ENCODE results near the gene THSD4. TPM values are rescaled to one million over a fixed set of nuclear protein-coding genes. Genes with fewer than 3 reads are reported as not detected.

The THSD4 gene
- total RNA-seq, 1 experiment from 2014 or later = 24.2 TPM

DNA sequence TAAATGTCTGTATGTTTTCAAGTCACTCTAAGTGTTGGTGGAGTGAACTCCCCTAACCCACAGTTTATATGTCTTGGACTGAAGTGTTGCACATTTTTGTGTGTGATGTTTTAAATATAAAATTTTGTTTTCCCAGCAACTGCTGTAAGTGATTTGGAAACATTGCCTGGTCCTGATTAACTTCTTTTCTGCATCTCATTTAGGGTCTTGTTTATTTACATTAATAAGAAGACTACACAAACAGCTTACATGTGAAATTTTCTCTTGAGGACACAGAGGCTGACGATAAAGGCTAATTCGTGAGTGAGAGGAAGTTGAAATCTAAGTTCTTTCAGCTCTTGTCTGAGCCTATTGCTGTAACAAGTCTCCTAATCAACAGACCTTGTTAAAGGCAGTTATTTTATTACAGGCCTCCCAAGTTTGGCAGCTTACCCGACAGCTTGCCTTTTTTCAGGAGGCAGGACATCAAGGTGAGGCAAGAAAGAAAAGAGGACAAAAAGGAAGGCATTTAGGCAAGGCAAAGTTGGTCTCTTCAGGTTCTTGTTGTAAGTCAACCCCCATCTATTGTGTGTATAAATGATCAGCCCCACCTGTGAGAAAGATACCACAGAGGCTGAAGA lies 517.4 kb downstream of the THSD4 start:
- no peak overlapping the region for H3K4me3 Mint-ChIP-seq (ENCODE audit: low read depth, unreplicated experiment)
- H3K36me3 Mint-ChIP-seq (ENCODE audit: insufficient read depth, unreplicated experiment) = no peaks in the 10 kb centered on the region
- no TSS peak for BruUV-seq (replicated peaks)
- DNase-seq = no peak
- TF ChIP-seq, protein P1, sequence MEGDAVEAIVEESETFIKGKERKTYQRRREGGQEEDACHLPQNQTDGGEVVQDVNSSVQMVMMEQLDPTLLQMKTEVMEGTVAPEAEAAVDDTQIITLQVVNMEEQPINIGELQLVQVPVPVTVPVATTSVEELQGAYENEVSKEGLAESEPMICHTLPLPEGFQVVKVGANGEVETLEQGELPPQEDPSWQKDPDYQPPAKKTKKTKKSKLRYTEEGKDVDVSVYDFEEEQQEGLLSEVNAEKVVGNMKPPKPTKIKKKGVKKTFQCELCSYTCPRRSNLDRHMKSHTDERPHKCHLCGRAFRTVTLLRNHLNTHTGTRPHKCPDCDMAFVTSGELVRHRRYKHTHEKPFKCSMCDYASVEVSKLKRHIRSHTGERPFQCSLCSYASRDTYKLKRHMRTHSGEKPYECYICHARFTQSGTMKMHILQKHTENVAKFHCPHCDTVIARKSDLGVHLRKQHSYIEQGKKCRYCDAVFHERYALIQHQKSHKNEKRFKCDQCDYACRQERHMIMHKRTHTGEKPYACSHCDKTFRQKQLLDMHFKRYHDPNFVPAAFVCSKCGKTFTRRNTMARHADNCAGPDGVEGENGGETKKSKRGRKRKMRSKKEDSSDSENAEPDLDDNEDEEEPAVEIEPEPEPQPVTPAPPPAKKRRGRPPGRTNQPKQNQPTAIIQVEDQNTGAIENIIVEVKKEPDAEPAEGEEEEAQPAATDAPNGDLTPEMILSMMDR (IDR thresholded peaks at IDR 0.05; ENCODE audit: unreplicated experiment) = no peak
- intact Hi-C loops (cut with micrococcal nuclease; ENCODE audit: unreplicated experiment) = no loop called here
- no peaks in the 10 kb centered on the region for H3K9me3 Mint-ChIP-seq (ENCODE audit: low read depth, unreplicated experiment)
- no peaks in the 10 kb centered on the region for H3K27me3 Mint-ChIP-seq (ENCODE audit: unreplicated experiment)
- CTCF ChIA-PET = interaction anchor here (1.3 kb wide), 1 partner anchor 28 kb away, joined by 3 read pairs; no protein-coding TSS in a partner anchor
- no peaks in the 10 kb centered on the region for H3K4me1 Mint-ChIP-seq (ENCODE audit: low read depth, unreplicated experiment)
- H3K27ac Mint-ChIP-seq (ENCODE audit: unreplicated experiment) = no peak overlapping the region

DNA sequence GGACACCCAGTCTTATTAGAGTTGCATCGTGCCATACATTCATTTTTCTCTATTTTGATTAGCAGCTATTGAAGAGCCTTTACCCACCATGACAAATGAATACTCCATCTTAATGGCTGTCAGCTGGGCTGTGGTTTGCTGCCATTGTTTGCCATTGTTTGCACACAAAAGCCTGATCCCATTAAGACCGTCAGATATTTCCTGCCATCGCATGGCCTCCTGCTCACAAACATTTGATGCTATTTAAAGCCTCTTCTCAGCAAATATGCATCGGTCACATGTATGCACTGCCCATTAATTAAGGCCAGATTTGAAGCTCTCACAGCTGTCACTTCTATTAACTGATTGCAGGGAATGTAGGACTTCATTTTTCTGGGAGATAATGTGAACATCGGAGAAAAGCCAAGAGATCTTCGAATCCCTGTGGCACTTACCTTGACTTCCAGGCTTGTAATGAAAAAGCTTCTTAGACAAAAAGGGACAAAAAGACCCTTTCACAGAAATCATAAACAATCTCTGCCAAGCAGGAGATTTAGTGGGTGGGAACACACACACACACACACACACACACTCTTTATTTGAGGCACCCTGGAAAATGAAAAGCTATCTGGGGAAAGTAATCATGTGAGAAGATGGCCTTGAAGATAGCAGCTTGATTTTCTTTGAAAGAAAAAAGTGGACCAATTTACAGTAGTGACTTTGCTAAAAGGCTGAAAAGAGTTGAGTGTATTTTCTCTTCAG lies 519.7 kb downstream of the THSD4 start:
- CTCF ChIA-PET = interaction anchor here (1.0 kb wide), 1 partner anchor 9 kb away, joined by 3 read pairs; no protein-coding TSS in a partner anchor
- no peaks in the 10 kb centered on the region for H3K27me3 Mint-ChIP-seq (ENCODE audit: unreplicated experiment)
- DNase-seq = no peak
- H3K9me3 Mint-ChIP-seq (ENCODE audit: low read depth, unreplicated experiment) = no peaks in the 10 kb centered on the region
- no peak overlapping the region for H3K4me3 Mint-ChIP-seq (ENCODE audit: low read depth, unreplicated experiment)
- no TSS peak for BruUV-seq (replicated peaks)
- no peaks in the 10 kb centered on the region for H3K36me3 Mint-ChIP-seq (ENCODE audit: insufficient read depth, unreplicated experiment)
- no peaks in the 10 kb centered on the region for H3K4me1 Mint-ChIP-seq (ENCODE audit: low read depth, unreplicated experiment)
- intact Hi-C loops (cut with micrococcal nuclease; ENCODE audit: unreplicated experiment) = no loop called here
- H3K27ac Mint-ChIP-seq (ENCODE audit: unreplicated experiment) = no peak overlapping the region
- TF ChIP-seq, protein P1 (IDR thresholded peaks at IDR 0.05; ENCODE audit: unreplicated experiment) = no peak

DNA sequence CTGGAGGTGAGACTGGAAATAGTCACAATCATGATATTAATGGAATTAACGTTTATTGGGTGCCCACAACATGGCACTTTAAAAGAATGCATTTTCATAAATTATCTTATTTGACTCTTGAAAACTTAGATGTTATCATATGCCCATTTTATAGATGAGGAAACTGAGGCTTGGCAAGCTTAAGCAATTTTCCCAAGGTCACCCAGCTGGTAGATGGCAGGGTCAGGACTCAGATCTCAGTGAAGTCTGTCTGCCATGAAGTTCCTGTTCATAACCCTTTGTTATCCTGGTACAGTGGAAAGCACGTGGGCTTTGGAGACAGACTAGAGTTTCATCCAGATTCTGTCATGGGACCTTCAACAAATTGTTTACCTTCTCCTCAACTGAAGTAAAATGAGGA lies 520.5 kb downstream of the THSD4 start:
- intact Hi-C loops (cut with micrococcal nuclease; ENCODE audit: unreplicated experiment) = no loop called here
- BruUV-seq (replicated peaks) = no TSS peak
- Mint-ChIP-seq H3K27ac (ENCODE audit: unreplicated experiment) (no peak overlapping the region), H3K27me3 (ENCODE audit: unreplicated experiment) (no peaks in the 10 kb centered on the region), H3K4me3 (ENCODE audit: low read depth, unreplicated experiment) (no peak overlapping the region), H3K4me1 (ENCODE audit: low read depth, unreplicated experiment) (no peaks in the 10 kb centered on the region), H3K9me3 (ENCODE audit: low read depth, unreplicated experiment) (no peaks in the 10 kb centered on the region), H3K36me3 (ENCODE audit: insufficient read depth, unreplicated experiment) (no peaks in the 10 kb centered on the region)
- CTCF ChIA-PET = interaction anchor here (1.0 kb wide), 1 partner anchor 8 kb away, joined by 3 read pairs; no protein-coding TSS in a partner anchor
- TF ChIP-seq, protein P1 (IDR thresholded peaks at IDR 0.05; ENCODE audit: unreplicated experiment) = no peak
- DNase-seq = no peak

DNA sequence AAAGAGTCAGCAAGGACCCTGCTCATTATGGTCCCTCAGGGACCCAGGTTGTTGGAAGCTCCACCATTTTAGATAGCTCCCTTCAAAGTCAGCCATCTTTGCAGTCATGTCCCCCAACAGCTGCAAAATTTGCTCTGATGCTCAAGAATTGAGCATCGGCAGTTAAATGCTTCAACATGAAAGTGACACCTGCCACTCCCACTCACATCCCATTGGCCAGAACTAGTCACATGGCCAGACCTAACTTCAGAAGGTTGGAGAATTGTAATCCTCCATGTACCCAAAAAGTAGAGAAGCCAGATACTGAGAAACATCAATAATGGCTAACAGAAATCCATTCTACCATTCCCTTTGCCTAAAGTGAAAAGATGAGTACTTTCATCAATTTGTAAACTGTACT lies 523.6 kb downstream of the THSD4 start:
- DNase-seq = no peak
- no peak overlapping the region for H3K27ac Mint-ChIP-seq (ENCODE audit: unreplicated experiment)
- intact Hi-C loops (cut with micrococcal nuclease; ENCODE audit: unreplicated experiment) = no loop called here
- CTCF ChIA-PET = no interaction called here
- no peak overlapping the region for H3K4me3 Mint-ChIP-seq (ENCODE audit: low read depth, unreplicated experiment)
- no peaks in the 10 kb centered on the region for H3K27me3 Mint-ChIP-seq (ENCODE audit: unreplicated experiment)
- H3K36me3 Mint-ChIP-seq (ENCODE audit: insufficient read depth, unreplicated experiment) = no peaks in the 10 kb centered on the region
- TF ChIP-seq, protein P1 (IDR thresholded peaks at IDR 0.05; ENCODE audit: unreplicated experiment) = no peak
- BruUV-seq (replicated peaks) = no TSS peak
- no peaks in the 10 kb centered on the region for H3K9me3 Mint-ChIP-seq (ENCODE audit: low read depth, unreplicated experiment)
- H3K4me1 Mint-ChIP-seq (ENCODE audit: low read depth, unreplicated experiment) = no peaks in the 10 kb centered on the region
